GM12801 (cell line): ENCODE results near the gene AQP11.

Experiments used
- CTCF ChIP-seq: IDR thresholded peaks from one replicate; pipeline ENCODE4 v1.5.1; 2011; ENCODE audit warnings: control low read depth; ENCODE audit not compliant: insufficient read length; ENCODE audit errors: extremely low read depth

Gene AQP11

DNA sequence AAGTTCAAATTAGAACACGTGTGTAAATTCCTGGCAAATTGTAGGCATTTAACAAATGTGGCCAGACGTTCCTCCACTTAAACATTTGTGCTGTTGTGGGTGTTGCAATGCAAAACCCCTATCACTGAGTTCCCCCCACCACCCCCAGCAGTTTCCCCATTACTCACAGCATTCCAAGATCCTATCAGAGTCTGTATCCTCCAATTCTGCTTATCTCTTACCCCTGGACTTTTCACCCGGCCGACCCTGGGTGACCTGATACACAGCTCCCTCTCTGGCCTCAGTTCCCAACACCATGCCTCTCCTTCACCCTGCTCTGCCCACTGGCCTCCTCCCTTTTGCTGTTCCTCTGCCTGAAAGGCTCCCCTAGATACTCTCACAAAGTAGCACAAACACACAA lies 31.4 kb upstream of the AQP11 start:
- no peak for TF ChIP-seq CTCF

DNA sequence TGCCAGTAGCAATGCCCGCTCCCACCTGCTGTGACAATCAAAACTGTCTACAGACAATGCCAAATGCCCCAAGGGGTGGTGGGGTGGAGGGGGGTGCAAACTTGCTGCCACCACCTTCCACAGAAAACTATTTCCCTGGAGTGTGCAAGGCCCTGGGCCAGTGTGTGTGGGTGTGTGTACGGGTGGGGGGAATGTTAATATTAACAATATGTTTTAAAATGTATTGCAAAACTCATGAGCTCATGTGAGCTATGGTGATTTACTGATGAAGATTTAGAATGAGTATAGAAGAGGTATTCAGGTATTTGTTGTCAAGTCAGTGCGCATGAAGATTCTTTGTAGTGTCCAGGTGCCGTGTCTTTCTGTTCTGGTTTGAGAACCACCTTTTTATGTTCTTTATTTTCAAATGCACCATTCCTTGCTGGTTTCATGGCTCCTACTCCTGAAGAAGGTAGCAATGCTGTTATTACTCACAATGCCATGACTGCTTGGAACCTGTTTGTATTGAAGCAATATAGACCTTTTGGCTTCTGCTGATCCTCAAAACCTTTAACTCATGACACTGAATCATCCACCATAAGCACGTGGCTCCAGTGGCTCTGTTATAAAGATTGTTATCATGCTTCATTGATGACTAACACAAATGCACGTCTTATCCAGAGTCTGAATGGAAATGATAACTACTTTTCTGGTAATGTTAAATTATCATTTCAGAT lies 29.9 kb upstream of the AQP11 start:
- TF ChIP-seq CTCF = no peak

DNA sequence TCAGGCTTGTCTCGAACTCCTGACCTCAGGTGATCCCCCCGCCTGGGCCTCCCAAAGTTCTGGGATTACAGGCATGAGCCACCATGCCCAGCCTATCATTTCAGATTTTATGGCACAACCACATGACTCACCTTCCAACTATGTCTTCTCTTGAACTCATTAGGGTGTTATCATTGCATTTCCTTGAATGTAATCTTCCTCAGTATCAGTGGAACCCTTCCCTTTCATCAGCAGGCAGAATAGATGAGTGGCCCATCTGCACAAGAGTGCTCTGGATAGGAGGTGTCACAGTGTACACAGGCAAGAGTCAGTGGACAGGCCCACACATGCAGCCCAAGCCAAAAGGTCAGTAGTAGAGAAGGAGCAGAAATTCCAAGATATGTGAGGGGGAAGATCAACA lies 29.1 kb upstream of the AQP11 start:
- no peak for TF ChIP-seq CTCF

DNA sequence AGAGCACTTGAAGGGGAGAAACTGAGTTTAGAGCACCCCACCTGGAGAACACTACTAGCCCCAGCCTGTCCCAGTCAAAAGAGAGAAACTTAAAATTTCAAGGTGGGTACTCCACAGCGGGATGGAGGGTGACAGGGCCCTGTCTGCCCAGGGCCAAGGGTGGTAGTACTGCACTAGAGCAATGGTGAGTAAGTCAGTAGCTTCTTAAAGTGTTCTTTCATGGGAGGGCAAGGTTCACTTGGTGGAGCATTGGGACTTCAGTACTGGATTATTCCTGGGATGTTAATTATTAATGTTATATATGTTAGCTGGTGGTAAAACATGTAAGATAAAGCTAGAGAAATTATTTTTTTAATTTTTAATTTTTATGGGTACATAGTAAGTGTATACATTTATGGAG lies 28.5 kb upstream of the AQP11 start:
- TF ChIP-seq CTCF = no peak

DNA sequence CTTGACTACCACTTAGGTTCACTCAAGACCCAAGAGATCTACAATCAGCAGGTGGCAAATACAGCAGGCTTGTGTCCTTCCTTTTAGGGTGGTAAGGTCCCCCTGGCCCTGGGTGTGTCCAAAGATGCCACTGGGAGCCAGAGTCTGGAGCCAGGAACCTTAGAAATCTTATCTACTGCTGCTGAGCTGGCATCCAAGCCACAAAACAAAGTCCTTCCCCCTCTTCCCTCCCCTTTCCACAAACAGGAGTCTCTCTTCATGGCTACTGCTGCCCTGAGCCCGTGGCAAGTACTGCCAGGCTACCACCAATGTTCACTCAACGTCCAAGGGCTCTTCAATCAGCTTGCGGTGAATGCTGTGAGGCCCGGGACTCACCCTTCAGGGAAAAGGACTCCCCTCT lies 21.4 kb upstream of the AQP11 start:
- TF ChIP-seq CTCF = no peak

- no peak for TF ChIP-seq CTCF
Observed at GRCh38 chr11:77568916-77569675, 20.7 kb upstream of the AQP11 start.

DNA sequence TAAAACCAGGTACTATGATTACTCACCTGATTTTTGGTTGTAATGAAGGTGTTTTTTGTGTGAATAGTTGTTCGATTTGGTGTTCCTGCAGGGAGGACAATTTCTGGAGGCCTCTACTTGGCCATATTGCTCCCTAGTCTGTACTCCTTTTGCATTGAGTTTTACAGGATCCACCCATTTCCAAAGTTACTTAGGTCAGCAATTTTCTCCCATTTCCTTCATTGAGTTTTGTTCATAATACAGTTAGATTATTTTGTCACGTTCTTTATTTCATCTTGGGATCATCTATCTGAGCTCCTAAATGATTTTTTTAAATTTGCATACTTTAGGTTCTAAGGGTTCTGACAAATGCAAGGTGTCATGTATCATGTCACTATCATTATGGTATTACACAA lies 20.1 kb upstream of the AQP11 start:
- TF ChIP-seq CTCF = no peak
